NT2/D1 (cell line): ENCODE data around the gene SPATA19.
"Not testable (repeated sequence)": the region's sequence is repeated elsewhere in the genome, so short reads cannot be mapped to it uniquely, and the experiment has no call there.

Experiments used
- DNase-seq: peaks from one replicate; pipeline ENCODE4 v3.0.0-alpha.2; 2011; ENCODE audit warnings: low read depth, low spot score
- H3K27me3 ChIP-seq: 2 replicates; pipeline ENCODE4 v1.6.0; 2011; ENCODE audit warnings: mild to moderate bottlenecking; ENCODE audit not compliant: insufficient read length, insufficient read depth
- H3K36me3 ChIP-seq: 2 replicates; pipeline ENCODE4 v1.6.1; 2011; ENCODE audit warnings: mild to moderate bottlenecking, low read length, mixed read lengths; ENCODE audit not compliant: insufficient read depth, insufficient read length
- H3K4me1 ChIP-seq: 2 replicates; pipeline ENCODE4 v1.5.1; 2011; ENCODE audit not compliant: insufficient read depth, insufficient read length
- H3K4me3 ChIP-seq: 2 replicates; pipeline ENCODE4 v1.5.1; 2011; ENCODE audit warnings: low read depth; ENCODE audit not compliant: insufficient read length
- H3K9ac ChIP-seq: 2 replicates; pipeline ENCODE4 v1.6.0; 2011; ENCODE audit warnings: low read depth; ENCODE audit not compliant: insufficient read length
- H3K9me3 ChIP-seq: 2 replicates; pipeline ENCODE4 v1.5.1; 2011; ENCODE audit warnings: mild to moderate bottlenecking, low read length; ENCODE audit not compliant: insufficient read depth
- SUZ12 ChIP-seq: IDR thresholded peaks from 2 replicates; pipeline ENCODE4 v1.6.1; 2011; ENCODE audit not compliant: insufficient read length, insufficient read depth; ENCODE audit errors: extremely low read depth
- YY1 ChIP-seq: IDR thresholded peaks from 2 replicates; pipeline ENCODE4 v1.6.1; 2011; ENCODE audit not compliant: insufficient read length, insufficient read depth
- ZNF274 ChIP-seq: IDR thresholded peaks from 2 replicates; pipeline ENCODE4 v1.6.1; 2011; ENCODE audit warnings: mild to moderate bottlenecking, low read depth, low read length

The SPATA19 gene

DNA sequence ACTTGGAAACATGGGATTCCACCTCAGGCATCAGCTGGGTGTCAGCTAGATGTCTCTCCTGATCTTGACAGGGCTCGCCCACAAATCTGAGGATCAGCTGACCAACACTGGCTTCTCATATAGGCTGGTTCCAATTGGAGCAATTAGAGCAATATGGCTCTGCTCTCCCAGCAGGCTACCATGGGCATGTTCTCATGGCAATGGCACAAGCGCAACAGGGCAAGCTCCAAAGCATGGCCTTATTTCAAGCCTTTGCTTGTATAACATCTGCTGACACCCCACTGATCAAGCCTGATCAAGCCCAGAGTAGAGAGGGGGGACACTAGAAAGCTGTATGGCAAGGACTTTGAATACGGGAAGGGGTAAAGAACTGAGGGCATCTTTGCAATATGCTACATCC is 40.7 kb upstream of the SPATA19 start:
- no peaks in the 10 kb centered on the region for H3K36me3 ChIP-seq
- H3K9ac ChIP-seq = no peak overlapping the region
- TF ChIP-seq YY1 = no peak
- no peaks in the 10 kb centered on the region for H3K27me3 ChIP-seq
- no peaks in the 10 kb centered on the region for H3K4me1 ChIP-seq
- no peaks in the 10 kb centered on the region for H3K9me3 ChIP-seq
- no peak overlapping the region for H3K4me3 ChIP-seq
- no peak for DNase-seq

DNA sequence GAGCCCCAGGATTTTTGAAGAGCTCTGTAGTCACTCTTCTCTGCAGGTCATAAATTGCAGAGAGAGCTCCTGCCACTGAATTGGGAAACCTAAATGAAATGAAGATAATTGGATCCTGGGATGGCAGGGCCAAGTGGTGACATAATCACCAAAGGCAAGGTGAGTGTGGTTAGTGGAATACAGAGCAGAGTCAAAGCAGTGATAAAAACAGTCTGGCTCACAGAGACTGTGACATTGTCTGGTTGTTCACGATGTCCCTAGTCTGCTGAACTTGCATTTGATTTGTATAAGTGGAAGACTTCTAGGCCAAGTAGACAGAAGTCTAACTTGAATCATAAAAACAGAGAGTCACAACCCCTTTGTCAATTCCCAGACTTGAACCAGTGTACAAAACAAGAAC is 26.8 kb upstream of the SPATA19 start:
- no peak for TF ChIP-seq YY1
- TF ChIP-seq SUZ12 = no peak
- no peak for TF ChIP-seq ZNF274
- Histone ChIP-seq H3K36me3 (no peaks in the 10 kb centered on the region), H3K27me3 (no peaks in the 10 kb centered on the region), H3K4me3 (no peak overlapping the region), H3K4me1 (no peaks in the 10 kb centered on the region), H3K9ac (no peak overlapping the region), H3K9me3 (no peaks in the 10 kb centered on the region)
- DNase-seq = no peak

DNA sequence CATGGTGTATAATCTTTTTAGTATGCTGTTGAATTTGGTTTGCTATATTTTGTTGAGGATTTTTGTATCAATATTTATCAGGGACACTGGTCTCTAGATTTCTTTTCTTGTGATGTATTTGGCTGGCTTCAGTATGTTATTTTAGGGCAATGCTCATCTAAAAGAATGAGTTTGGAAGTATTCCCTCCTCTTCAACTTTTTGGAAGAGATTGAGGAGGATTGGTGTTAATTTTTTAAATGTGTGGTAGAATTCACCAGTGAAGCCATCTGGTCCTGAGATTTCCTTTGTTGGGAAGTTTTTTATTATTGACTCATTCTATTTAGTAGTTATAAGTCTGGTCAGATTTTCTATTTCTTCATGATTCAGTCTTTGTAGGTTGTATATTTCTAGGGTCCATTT is 22.1 kb upstream of the SPATA19 start:
- Histone ChIP-seq H3K9me3 (no peaks in the 10 kb centered on the region), H3K4me1 (no peaks in the 10 kb centered on the region), H3K9ac (no peak overlapping the region), H3K27me3 (no peaks in the 10 kb centered on the region), H3K4me3 (no peak overlapping the region), H3K36me3 (no peaks in the 10 kb centered on the region)
- TF ChIP-seq YY1 (no peak), SUZ12 (no peak), ZNF274 (no peak)
- no peak for DNase-seq

DNA sequence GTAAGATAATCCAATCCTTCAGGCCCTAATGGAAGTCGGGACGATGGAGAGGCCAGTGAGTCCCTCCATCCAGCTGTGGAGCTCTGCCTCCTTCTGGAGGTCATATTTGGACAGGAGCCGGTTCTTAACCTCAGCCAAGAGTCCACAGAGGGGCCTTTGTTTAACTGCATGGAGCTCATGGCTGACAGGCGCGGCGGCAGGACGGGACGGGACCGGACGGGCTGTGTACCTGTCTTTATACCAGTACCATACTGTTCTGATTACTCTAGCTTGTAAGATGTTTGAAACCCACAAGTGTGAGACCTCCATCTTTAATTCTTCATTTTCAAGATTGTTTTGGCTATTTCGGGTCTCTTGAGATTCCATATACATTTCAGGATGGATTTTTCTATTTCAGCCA is 20.2 kb upstream of the SPATA19 start:
- DNase-seq = no peak
- Histone ChIP-seq H3K4me3 (no peak overlapping the region), H3K4me1 (no peaks in the 10 kb centered on the region), H3K27me3 (no peaks in the 10 kb centered on the region), H3K9ac (no peak overlapping the region), H3K36me3 (no peaks in the 10 kb centered on the region), H3K9me3 (no peaks in the 10 kb centered on the region)
- TF ChIP-seq YY1 = no peak
- TF ChIP-seq ZNF274 = no peak
- no peak for TF ChIP-seq SUZ12

DNA sequence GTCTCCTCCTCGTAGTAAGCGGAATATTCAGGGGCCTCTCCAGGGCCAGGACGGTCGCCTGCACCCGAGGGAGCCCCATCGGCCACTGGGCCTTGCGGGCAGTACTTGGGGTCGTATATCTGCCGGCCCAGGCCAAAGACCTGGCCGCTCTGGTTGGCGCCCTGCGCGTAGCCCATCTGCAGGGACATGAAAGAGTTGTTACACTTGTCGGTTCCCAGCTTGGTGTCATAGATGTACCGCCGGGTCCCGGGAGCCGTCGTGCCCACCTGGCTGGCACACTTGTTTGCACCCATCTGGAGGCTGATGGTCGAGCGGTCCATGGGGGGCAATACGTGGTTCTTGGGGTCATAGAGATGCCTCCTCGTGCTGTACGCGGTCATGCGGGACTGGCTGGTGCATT is 19.4 kb upstream of the SPATA19 start:
- no peak for DNase-seq
- H3K4me3 ChIP-seq = no peak overlapping the region

DNA sequence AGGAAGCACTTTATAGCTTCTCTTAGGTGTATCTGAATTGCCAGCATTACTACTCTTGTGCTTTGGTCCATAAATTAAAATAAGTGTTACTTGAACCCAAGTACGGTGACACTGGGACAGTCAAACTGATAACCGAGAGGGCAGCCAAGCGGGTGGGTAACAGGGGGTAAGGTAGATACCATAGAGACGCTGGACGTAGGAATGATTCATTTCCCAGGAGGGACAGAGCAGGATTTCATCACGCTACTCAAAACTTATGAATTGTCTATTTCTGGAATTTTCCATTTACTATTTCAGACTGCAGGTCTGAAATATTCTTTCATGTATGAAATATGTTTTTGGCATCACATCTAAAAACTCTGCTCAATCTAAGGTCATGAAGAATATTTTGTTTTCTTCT is 14.8 kb upstream of the SPATA19 start:
- DNase-seq = no peak
- peaks cover 5% of the 10 kb centered on the region; the same call in 1 of the 2 replicates for H3K9me3 ChIP-seq

More for the DNA sequence above, 19.4 kb upstream of the SPATA19 start:
- Histone ChIP-seq H3K27me3 (no peaks in the 10 kb centered on the region), H3K9me3 (no peaks in the 10 kb centered on the region), H3K36me3 (no peaks in the 10 kb centered on the region), H3K9ac (no peak overlapping the region), H3K4me1 (no peaks in the 10 kb centered on the region)
- TF ChIP-seq YY1 (no peak), SUZ12 (no peak), ZNF274 (no peak)

DNA sequence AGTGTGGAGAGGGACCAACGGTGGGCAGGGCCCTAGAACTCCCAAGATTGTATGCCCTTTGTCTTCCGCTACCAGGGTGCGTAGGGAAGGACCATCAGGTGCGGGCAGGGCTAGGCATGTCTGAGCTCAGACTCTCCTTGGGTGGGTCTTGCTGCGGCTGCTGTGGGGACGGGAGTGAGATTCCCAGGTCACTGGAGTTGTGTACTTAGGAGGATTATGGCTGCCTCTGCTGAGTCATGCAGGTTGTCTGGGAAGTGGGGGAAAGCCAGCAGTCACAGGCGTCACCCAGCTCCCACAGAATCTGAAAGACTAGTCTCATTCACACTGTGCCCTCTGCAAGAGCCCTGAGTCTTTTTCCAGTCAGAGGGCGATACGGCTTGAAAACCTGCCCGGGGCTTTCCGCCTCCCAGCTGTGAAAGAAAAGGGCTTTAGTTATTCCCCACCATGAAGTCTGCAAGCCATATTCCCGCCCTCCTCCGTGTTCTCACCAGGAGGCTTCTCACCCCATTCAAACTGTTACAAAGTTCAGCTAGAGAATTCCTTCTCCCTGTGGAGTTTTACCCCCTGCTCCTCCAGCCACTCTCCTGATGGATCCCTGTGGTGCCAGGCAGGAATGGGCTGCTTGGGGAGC is 9.1 kb upstream of the SPATA19 start:
- H3K4me1 ChIP-seq, H3K36me3 ChIP-seq, H3K27me3 ChIP-seq, H3K4me3 ChIP-seq, DNase-seq, H3K9ac ChIP-seq: not testable (repeated sequence)
- peaks cover 19% of the 10 kb centered on the region; the same call in 1 of the 2 replicates for H3K9me3 ChIP-seq

More for the DNA sequence above, 14.8 kb upstream of the SPATA19 start:
- no peaks in the 10 kb centered on the region for H3K36me3 ChIP-seq
- no peak overlapping the region for H3K4me3 ChIP-seq
- H3K27me3 ChIP-seq = no peaks in the 10 kb centered on the region
- H3K9ac ChIP-seq = no peak overlapping the region
- no peaks in the 10 kb centered on the region for H3K4me1 ChIP-seq
- TF ChIP-seq YY1 = no peak
- TF ChIP-seq ZNF274 = no peak
- no peak for TF ChIP-seq SUZ12

DNA sequence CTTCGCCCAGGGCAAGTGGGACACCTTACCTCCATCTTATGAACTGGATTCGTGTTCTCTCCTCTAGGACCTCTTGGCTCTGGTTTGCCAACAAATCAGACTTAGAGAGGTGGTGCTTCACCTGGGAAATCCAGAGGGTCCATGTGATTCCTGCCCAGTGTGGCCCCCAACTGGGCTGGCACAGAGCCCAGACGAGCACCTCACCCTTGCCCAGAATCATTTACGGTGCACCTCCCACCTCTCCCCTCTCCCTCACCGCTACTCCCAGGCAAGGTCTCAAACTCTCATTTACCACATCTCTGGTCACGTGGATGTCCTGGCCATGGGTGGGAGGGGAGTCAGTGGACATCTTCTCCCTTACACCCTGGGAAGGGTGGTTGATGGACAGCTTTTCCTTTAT is 1.1 kb downstream of the SPATA19 start:
- H3K27me3 ChIP-seq = no peaks in the 10 kb centered on the region
- TF ChIP-seq SUZ12 (no peak), YY1 (no peak)
- H3K4me3 ChIP-seq = no peak overlapping the region
- H3K9me3 ChIP-seq = no peaks in the 10 kb centered on the region
- H3K36me3 ChIP-seq = no peaks in the 10 kb centered on the region
- H3K9ac ChIP-seq = no peak overlapping the region
- no peak for DNase-seq
- peaks cover 7% of the 10 kb centered on the region for H3K4me1 ChIP-seq
